Erythroblast (primary cell): ENCODE data around the gene ARMH4.

Experiments
- GATA1 ChIP-seq: IDR thresholded peaks from 2 replicates; pipeline ENCODE4 v1.6.1; 2011; ENCODE audit warnings: low read depth, mild to moderate bottlenecking, control low read depth, low read length, moderate library complexity
- POLR2A ChIP-seq: IDR thresholded peaks from 2 replicates; pipeline ENCODE4 v1.6.1; 2011; ENCODE audit warnings: mild to moderate bottlenecking, low read length

GRCh38 chr14:58100735-58101368, 51.2 kb downstream of the ARMH4 start:
- TF ChIP-seq POLR2A: no peak
- TF ChIP-seq GATA1: no peak
